Measurements from ENCODE around the gene PLA2G2D. TPM values are rescaled to one million over a fixed set of nuclear protein-coding genes. Genes with fewer than 3 reads are reported as not detected.
A peak's percentile ranks its signal among the peaks of the same experiment; 100 is the strongest.

PLA2G2D gene
- total and polyA plus RNA-seq, 10 of the 15 experiments (the other 5 are each of a cell fraction or from before 2014, with no cell fraction given) = 0.06 to 0.38 (median 0.16) TPM; not detected in 2

DNA sequence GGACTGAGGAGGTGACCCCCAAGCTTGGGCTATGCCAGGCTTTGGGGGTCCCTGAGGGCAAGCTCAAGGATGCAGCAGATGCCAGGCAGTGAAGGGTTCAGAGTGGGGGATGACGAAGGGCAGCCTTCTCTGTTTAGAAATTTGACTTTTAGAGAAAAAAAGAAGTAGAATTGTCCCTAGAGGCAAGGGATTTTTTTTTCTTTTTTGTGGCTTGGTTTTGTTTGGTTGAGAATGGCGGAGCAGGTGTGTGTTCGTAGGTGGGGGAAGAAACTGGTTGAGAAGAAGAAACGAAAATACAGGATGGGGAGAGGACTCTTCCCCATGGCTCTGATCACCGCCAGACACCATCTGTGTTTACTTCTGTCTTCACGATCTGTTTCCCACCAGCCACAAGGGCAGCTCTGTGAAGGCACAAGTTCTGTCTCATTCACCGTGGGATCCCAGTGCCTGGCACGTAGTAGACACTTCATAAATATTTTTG lies 41.1 kb downstream of the PLA2G2D start:
- Histone ChIP-seq H3K9ac (ENCODE audit: control insufficient read depth, insufficient read depth, low read length) (no peak overlapping the region), H3K27ac (ENCODE audit: control insufficient read depth, insufficient read depth) (peak overlapping the region; percentile 35; the same call in 1 of the 2 replicates), H3K4me2 (ENCODE audit: control insufficient read depth, insufficient read depth) (peak overlapping the region; percentile 19), H2AFZ (ENCODE audit: control insufficient read depth, low read depth, low read length) (no peak overlapping the region; the same call in 1 of the 2 replicates), H3K9me3 (replicated peaks; ENCODE audit: control insufficient read depth, insufficient read depth, low read length) (no peaks in the 10 kb centered on the region), H3K4me3 (no peak overlapping the region), H3K79me2 (ENCODE audit: control insufficient read depth, insufficient read depth, low read length) (no peaks in the 10 kb centered on the region), H4K20me1 (ENCODE audit: control insufficient read depth, insufficient read depth) (no peaks in the 10 kb centered on the region), H3K4me1 (ENCODE audit: control insufficient read depth, insufficient read depth, low read length) (peaks cover 45% of the 10 kb centered on the region), H3K36me3 (ENCODE audit: control insufficient read depth in 2 of 2, insufficient read depth in 2 of 2, low read length in 1 of 2) (no peaks in the 10 kb centered on the region), H3K27me3 (replicated peaks in 1 of 2; ENCODE audit: control insufficient read depth in 2 of 2, insufficient read depth in 2 of 2, low read length in 1 of 2) (no peaks in the 10 kb centered on the region)
- ChIA-PET CTCF (interaction anchor here (0.7 to 1.5 kb wide), 6 partner anchors 8 to 74 kb away, joined by 3 to 5 read pairs (median 3); no protein-coding TSS in a partner anchor), RAD21 (ENCODE audit: unreplicated experiment) (interaction anchor here (1.1 to 3.1 kb wide), 6 partner anchors 19 to 103 kb away, joined by 3 to 15 read pairs (median 4); no protein-coding TSS in a partner anchor), SMC1A (ENCODE audit: uncharacterized antibody, unreplicated experiment) (interaction anchor here (1.0 to 4.1 kb wide), 10 partner anchors 9 to 102 kb away, joined by 3 to 27 read pairs (median 4); no protein-coding TSS in a partner anchor), POLR2A (interaction anchor here (0.6 to 2.6 kb wide), 6 partner anchors 13 to 74 kb away, joined by 3 to 11 read pairs (median 4); no protein-coding TSS in a partner anchor)
- FAIRE-seq (peak; percentile 49), ATAC-seq (peak; percentile 22), DNase-seq (ENCODE audit: low read depth, low spot score) (peak; percentile 72)
- 2% methylated on average over 8 of the region's 8 CpGs for WGBS (ENCODE audit: insufficient coverage, insufficient replicate concordance, low lambda C conversion rate, missing lambda C conversion rate)
- no TSS peak for BruUV-seq (replicated peaks)
- intact Hi-C loops (cut with micrococcal nuclease; ENCODE audit: unreplicated experiment) (no loop called here), in situ Hi-C loops (cut with MboI) (no loop called here)
- TF ChIP-seq KAT2A (conservative IDR thresholded peaks at IDR 0.05; ENCODE audit: control insufficient read depth, low read depth, low read length) = no peak
- no peak for TF ChIP-seq SMAD5 (IDR thresholded peaks at IDR 0.05; ENCODE audit: low read depth)
- peak; percentile 34; the same call in 1 of the 2 replicates for TF ChIP-seq YY1 (IDR thresholded peaks at IDR 0.05; ENCODE audit: low read depth, low read length)
- no peak for TF ChIP-seq KLF5 (IDR thresholded peaks at IDR 0.05; ENCODE audit: partially characterized antibody)
- TF ChIP-seq, protein P1, sequence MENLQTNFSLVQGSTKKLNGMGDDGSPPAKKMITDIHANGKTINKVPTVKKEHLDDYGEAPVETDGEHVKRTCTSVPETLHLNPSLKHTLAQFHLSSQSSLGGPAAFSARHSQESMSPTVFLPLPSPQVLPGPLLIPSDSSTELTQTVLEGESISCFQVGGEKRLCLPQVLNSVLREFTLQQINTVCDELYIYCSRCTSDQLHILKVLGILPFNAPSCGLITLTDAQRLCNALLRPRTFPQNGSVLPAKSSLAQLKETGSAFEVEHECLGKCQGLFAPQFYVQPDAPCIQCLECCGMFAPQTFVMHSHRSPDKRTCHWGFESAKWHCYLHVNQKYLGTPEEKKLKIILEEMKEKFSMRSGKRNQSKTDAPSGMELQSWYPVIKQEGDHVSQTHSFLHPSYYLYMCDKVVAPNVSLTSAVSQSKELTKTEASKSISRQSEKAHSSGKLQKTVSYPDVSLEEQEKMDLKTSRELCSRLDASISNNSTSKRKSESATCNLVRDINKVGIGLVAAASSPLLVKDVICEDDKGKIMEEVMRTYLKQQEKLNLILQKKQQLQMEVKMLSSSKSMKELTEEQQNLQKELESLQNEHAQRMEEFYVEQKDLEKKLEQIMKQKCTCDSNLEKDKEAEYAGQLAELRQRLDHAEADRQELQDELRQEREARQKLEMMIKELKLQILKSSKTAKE (IDR thresholded peaks at IDR 0.05; ENCODE audit: low read depth, poor library complexity, severe bottlenecking) = peak; percentile 90
- TF ChIP-seq ZNF384 (IDR thresholded peaks at IDR 0.05; ENCODE audit: borderline replicate concordance, low read depth, low read length) = peak; percentile 93
- peak; percentile 91 for TF ChIP-seq MEF2B (IDR thresholded peaks at IDR 0.05; ENCODE audit: partially characterized antibody, poor library complexity, severe bottlenecking)
- peak; percentile 72 for TF ChIP-seq IKZF1 (conservative IDR thresholded peaks at IDR 0.05)
- peak; percentile 48; the same call in 1 of the 2 replicates for TF ChIP-seq EED (IDR thresholded peaks at IDR 0.05; ENCODE audit: low read depth)
- TF ChIP-seq NBN (IDR thresholded peaks at IDR 0.05) = peak; percentile 61; the same call in 1 of the 2 replicates
- TF ChIP-seq SIX5 (IDR thresholded peaks at IDR 0.05; ENCODE audit: low read depth, low read length, severe bottlenecking) = no peak
- peak; percentile 19 to 58; a peak in 1 of 4 replicates for TF ChIP-seq EP300 (IDR thresholded peaks at IDR 0.05; ENCODE audit: borderline replicate concordance in 1 of 2, control insufficient read depth in 1 of 2, low read depth in 2 of 2, low read length in 2 of 2)
- TF ChIP-seq TBL1XR1 (IDR thresholded peaks at IDR 0.05; ENCODE audit: low read depth, low read length) = 0 out of 2 replicates have a peak, but pooled peaks have one; percentile 15
- TF ChIP-seq ATF7 (IDR thresholded peaks at IDR 0.05; ENCODE audit: low read depth) = peak; percentile 28; the same call in 1 of the 2 replicates
- peak; percentile 81 for TF ChIP-seq TCF12 (IDR thresholded peaks at IDR 0.05; ENCODE audit: low read depth, low read length)
- TF ChIP-seq ATF2 (IDR thresholded peaks at IDR 0.05; ENCODE audit: low read length) = peak; percentile 55
- peak; percentile 82 to 83; a peak in 3 of 4 replicates for TF ChIP-seq IKZF2 (IDR thresholded peaks at IDR 0.05)
- 0 out of 2 replicates have a peak, but pooled peaks have one; percentile 10 for TF ChIP-seq IRF4 (IDR thresholded peaks at IDR 0.05; ENCODE audit: low read depth, low read length)
- TF ChIP-seq TAF1 (IDR thresholded peaks at IDR 0.05; ENCODE audit: borderline replicate concordance, low read depth, low read length) = no peak
